Ishikawa (cell line): Measurements from ENCODE around the gene ASTN1.

Source experiments
- CEBPB ChIP-seq: IDR thresholded peaks from 2 replicates; pipeline ENCODE4 v1.6.1; 2012
- CREB1 ChIP-seq: IDR thresholded peaks from 2 replicates; pipeline ENCODE4 v1.6.1; 2012; ENCODE audit warnings: low read depth
- EP300 ChIP-seq: IDR thresholded peaks from 2 replicates; pipeline ENCODE4 v1.6.1; 2012; ENCODE audit warnings: borderline replicate concordance
- FOXM1 ChIP-seq: IDR thresholded peaks from 2 replicates; pipeline ENCODE4 v1.6.1; 2012; ENCODE audit warnings: low read depth, borderline replicate concordance
- RAD21 ChIP-seq: IDR thresholded peaks from 2 replicates; pipeline ENCODE4 v1.6.1; 2012; ENCODE audit warnings: low read depth
- REST ChIP-seq: IDR thresholded peaks from 2 replicates; pipeline ENCODE4 v1.6.1; 2012; ENCODE audit warnings: low read depth, mild to moderate bottlenecking
- TAF1 ChIP-seq: IDR thresholded peaks from 2 replicates; pipeline ENCODE4 v1.6.1; 2012; ENCODE audit warnings: low read depth, mild to moderate bottlenecking
- TCF12 ChIP-seq: IDR thresholded peaks from 2 replicates; pipeline ENCODE4 v1.6.1; 2012; ENCODE audit warnings: low read depth
- YY1 ChIP-seq: IDR thresholded peaks from 2 replicates; pipeline ENCODE4 v1.6.1; 2012; ENCODE audit warnings: low read depth
- TF ChIP-seq, protein P1 (sequence below): IDR thresholded peaks from 2 replicates; pipeline ENCODE4 v1.6.1; 2012
- TF ChIP-seq, protein P2 (sequence below): IDR thresholded peaks from 2 replicates; pipeline ENCODE4 v1.6.1; 2012

- TF ChIP-seq REST (no peak), TAF1 (no peak), FOXM1 (no peak), YY1 (no peak), CEBPB (no peak), TCF12 (no peak), EP300 (no peak), CREB1 (no peak), RAD21 (no peak)
- TF ChIP-seq, protein P1, sequence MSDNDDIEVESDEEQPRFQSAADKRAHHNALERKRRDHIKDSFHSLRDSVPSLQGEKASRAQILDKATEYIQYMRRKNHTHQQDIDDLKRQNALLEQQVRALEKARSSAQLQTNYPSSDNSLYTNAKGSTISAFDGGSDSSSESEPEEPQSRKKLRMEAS: no peak
- TF ChIP-seq, protein P2, sequence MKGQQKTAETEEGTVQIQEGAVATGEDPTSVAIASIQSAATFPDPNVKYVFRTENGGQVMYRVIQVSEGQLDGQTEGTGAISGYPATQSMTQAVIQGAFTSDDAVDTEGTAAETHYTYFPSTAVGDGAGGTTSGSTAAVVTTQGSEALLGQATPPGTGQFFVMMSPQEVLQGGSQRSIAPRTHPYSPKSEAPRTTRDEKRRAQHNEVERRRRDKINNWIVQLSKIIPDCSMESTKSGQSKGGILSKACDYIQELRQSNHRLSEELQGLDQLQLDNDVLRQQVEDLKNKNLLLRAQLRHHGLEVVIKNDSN: no peak
Measured at GRCh38 chr1:177106614-177107365, 57.7 kb downstream of the ASTN1 start.
